ENCODE results near the gene PLCH2. TPM values are rescaled to one million over a fixed set of nuclear protein-coding genes. Genes with fewer than 3 reads are reported as not detected.

Gene PLCH2
- total and polyA plus RNA-seq, 10 of the 15 experiments (the other 5 are each of a cell fraction or from before 2014, with no cell fraction given): 0.03 to 0.73 (median 0.24) TPM; not detected in 3

DNA sequence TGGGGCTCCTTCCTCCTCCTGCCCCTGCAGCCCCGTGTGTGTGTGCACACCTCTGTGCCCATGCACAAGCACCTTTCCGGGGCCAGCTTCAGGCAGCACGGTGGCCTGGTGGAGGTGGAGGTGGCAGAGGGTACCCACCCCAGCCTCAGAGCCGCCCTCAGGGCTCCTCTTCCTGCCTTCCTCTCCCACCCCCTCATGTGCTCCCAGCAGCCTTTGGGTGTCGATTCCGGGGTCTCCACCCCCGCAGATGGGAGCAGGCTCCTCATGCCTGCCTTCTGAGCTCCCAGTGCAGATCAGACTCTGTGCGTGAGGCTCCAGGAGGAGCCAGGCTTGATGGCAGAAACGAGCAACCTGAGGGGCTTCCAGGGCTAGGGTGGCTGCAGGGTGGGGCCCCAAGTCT lies 29.2 kb upstream of the PLCH2 start (continued):
- TF ChIP-seq ETV6 (conservative IDR thresholded peaks at IDR 0.05 in 1 of 2, IDR thresholded peaks at IDR 0.05 in 1 of 2; ENCODE audit: borderline replicate concordance in 1 of 2, low read depth in 1 of 2): no peak
- TF ChIP-seq PML (IDR thresholded peaks at IDR 0.05; ENCODE audit: low read length): no peak
- no peak for TF ChIP-seq HDGF (IDR thresholded peaks at IDR 0.05)
- TF ChIP-seq RBBP5 (conservative IDR thresholded peaks at IDR 0.05): no peak
- no peak for TF ChIP-seq POLR2AphosphoS5 (IDR thresholded peaks at IDR 0.05; ENCODE audit: low read length)
- no peak for TF ChIP-seq NR2C1 (IDR thresholded peaks at IDR 0.05)
- no peak for TF ChIP-seq FOS (IDR thresholded peaks at IDR 0.05; ENCODE audit: borderline replicate concordance, extremely low read depth, insufficient read length)

DNA sequence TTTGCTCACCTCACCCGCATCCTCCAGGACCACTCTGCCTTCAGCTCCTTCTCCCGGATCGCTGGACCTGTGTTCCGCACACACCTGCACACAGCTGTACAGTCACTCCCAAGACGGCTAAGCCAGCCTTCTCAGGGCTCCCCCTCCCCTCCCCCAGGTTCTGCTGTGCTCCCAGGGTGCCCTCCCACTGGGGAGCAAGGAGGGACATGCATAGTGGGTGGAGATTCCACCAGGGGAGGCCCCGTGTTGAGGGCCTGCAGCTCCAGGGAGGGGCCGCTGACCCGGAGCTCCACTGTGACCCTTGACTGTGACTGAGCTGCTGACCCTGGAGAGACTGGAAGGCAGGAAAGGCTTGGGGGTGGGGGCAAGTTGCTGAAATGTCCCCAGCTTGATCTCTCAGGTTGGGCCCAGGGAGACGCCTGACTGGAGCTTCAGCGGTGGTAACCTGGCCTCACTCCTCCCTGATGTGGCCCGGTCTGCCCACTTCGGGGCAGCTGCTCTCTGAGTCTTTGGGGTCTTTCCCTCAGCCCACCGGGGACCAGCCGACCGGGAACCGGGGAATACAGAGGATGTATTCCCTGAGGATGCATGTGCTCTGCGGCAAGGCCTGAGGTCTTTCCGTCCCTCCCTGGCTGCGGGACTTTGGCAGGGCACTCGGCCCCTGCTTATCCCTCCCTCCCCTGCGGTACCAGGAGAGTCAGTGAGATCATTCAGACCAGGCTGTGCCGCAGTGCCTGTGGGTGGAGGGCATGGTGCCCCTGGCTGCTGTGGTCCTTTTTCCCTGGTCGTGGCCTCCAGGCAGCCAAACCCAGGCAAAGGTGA lies 28.6 kb upstream of the PLCH2 start:
- Histone ChIP-seq H3K4me2 (ENCODE audit: control insufficient read depth, insufficient read depth) (no peak overlapping the region), H3K36me3 (ENCODE audit: control insufficient read depth in 2 of 2, insufficient read depth in 2 of 2, low read length in 1 of 2) (no peaks in the 10 kb centered on the region), H4K20me1 (ENCODE audit: control insufficient read depth, insufficient read depth) (no peaks in the 10 kb centered on the region), H3K79me2 (ENCODE audit: control insufficient read depth, insufficient read depth, low read length) (no peaks in the 10 kb centered on the region), H3K4me3 (no peak overlapping the region), H3K27me3 (replicated peaks in 1 of 2; ENCODE audit: control insufficient read depth in 2 of 2, insufficient read depth in 2 of 2, low read length in 1 of 2) (peaks cover 2 to 4% of the 10 kb centered on the region in 2 experiments; a peak in 3 of 4 replicates), H3K4me1 (ENCODE audit: control insufficient read depth, insufficient read depth, low read length) (no peaks in the 10 kb centered on the region), H2AFZ (ENCODE audit: control insufficient read depth, low read depth, low read length) (no peak overlapping the region), H3K9ac (ENCODE audit: control insufficient read depth, insufficient read depth, low read length) (no peak overlapping the region), H3K9me3 (replicated peaks; ENCODE audit: control insufficient read depth, insufficient read depth, low read length) (no peaks in the 10 kb centered on the region), H3K27ac (ENCODE audit: control insufficient read depth, insufficient read depth) (no peak overlapping the region)
- no peak for DNase-seq (ENCODE audit: low read depth, low spot score)
- POLR2A ChIA-PET: no interaction called here
- in situ Hi-C loops (cut with MboI): no loop called here
- CTCF ChIA-PET: interaction anchor here (1.0 kb wide), 1 partner anchor 33 kb away, joined by 3 read pairs; no protein-coding TSS in a partner anchor
- SMC1A ChIA-PET (ENCODE audit: uncharacterized antibody, unreplicated experiment): interaction anchor here (0.7 kb wide), 1 partner anchor 107 kb away, joined by 3 read pairs; no protein-coding TSS in a partner anchor
- intact Hi-C loops (cut with micrococcal nuclease; ENCODE audit: unreplicated experiment): no loop called here
- no peak for ATAC-seq
- TF ChIP-seq IKZF1 (conservative IDR thresholded peaks at IDR 0.05) (no peak), MTA3 (IDR thresholded peaks at IDR 0.05; ENCODE audit: borderline replicate concordance, low read length) (no peak), RUNX3 (IDR thresholded peaks at IDR 0.05; ENCODE audit: low read length) (no peak), ELK1 (IDR thresholded peaks at IDR 0.05; ENCODE audit: low read depth, low read length) (no peak)
- TF ChIP-seq, protein P1, sequence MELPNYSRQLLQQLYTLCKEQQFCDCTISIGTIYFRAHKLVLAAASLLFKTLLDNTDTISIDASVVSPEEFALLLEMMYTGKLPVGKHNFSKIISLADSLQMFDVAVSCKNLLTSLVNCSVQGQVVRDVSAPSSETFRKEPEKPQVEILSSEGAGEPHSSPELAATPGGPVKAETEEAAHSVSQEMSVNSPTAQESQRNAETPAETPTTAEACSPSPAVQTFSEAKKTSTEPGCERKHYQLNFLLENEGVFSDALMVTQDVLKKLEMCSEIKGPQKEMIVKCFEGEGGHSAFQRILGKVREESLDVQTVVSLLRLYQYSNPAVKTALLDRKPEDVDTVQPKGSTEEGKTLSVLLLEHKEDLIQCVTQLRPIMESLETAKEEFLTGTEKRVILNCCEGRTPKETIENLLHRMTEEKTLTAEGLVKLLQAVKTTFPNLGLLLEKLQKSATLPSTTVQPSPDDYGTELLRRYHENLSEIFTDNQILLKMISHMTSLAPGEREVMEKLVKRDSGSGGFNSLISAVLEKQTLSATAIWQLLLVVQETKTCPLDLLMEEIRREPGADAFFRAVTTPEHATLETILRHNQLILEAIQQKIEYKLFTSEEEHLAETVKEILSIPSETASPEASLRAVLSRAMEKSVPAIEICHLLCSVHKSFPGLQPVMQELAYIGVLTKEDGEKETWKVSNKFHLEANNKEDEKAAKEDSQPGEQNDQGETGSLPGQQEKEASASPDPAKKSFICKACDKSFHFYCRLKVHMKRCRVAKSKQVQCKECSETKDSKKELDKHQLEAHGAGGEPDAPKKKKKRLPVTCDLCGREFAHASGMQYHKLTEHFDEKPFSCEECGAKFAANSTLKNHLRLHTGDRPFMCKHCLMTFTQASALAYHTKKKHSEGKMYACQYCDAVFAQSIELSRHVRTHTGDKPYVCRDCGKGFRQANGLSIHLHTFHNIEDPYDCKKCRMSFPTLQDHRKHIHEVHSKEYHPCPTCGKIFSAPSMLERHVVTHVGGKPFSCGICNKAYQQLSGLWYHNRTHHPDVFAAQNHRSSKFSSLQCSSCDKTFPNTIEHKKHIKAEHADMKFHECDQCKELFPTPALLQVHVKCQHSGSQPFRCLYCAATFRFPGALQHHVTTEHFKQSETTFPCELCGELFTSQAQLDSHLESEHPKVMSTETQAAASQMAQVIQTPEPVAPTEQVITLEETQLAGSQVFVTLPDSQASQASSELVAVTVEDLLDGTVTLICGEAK (IDR thresholded peaks at IDR 0.05; ENCODE audit: borderline replicate concordance): no peak
- WGBS (ENCODE audit: insufficient coverage, insufficient replicate concordance, low lambda C conversion rate, missing lambda C conversion rate): 43% methylated on average over 23 of the region's 23 CpGs
- BruUV-seq (replicated peaks): no TSS peak
- FAIRE-seq: no peak
- RAD21 ChIA-PET (ENCODE audit: unreplicated experiment): no interaction called here

Measured in GM12878 (cell line).